ENCODE measurements around the gene CIB2. TPM values are rescaled to one million over a fixed set of nuclear protein-coding genes. Genes with fewer than 3 reads are reported as not detected.

The CIB2 gene
- total RNA-seq, 1 donor from 2014 or later, result 25.7 TPM

- no peak for DNase-seq (ENCODE audit: low spot score in 2 of 2)
- no peak for FAIRE-seq
These were observed 61.1 kb downstream of the CIB2 start for GRCh38 chr15:78070049-78070700.

GRCh38 chr15:78069462-78070029, 61.7 kb downstream of the CIB2 start:
- no peak for FAIRE-seq
- no peak for DNase-seq (ENCODE audit: low spot score in 2 of 2)

- FAIRE-seq, result no peak
- DNase-seq (ENCODE audit: low spot score in 2 of 2), result no peak
These were observed 62.2 kb downstream of the CIB2 start for GRCh38 chr15:78069052-78069414.

GRCh38 chr15:78067328-78068228, 63.7 kb downstream of the CIB2 start:
- FAIRE-seq (no peak), DNase-seq (ENCODE audit: low spot score in 2 of 2) (no peak)

- no peak for FAIRE-seq
- DNase-seq (ENCODE audit: low spot score in 2 of 2), result no peak
These were observed 65.0 kb downstream of the CIB2 start for GRCh38 chr15:78065973-78066946.

GRCh38 chr15:78065284-78065872, 65.9 kb downstream of the CIB2 start:
- no peak for FAIRE-seq
- DNase-seq (ENCODE audit: low spot score in 2 of 2), result no peak

- DNase-seq (ENCODE audit: low spot score in 2 of 2), result no peak
- no peak for FAIRE-seq
These were observed 66.7 kb downstream of the CIB2 start for GRCh38 chr15:78064544-78064943.

- FAIRE-seq, result no peak
These were observed 67.3 kb downstream of the CIB2 start for GRCh38 chr15:78063970-78064385.

GRCh38 chr15:78063217-78063616, 68.0 kb downstream of the CIB2 start:
- DNase-seq (ENCODE audit: low spot score in 2 of 2) (no peak), FAIRE-seq (no peak)

More at GRCh38 chr15:78063970-78064385, 67.3 kb downstream of the CIB2 start:
- DNase-seq (ENCODE audit: low spot score in 2 of 2), result no peak

- DNase-seq (ENCODE audit: low spot score in 2 of 2) (no peak), FAIRE-seq (no peak)
These were observed 69.2 kb downstream of the CIB2 start for GRCh38 chr15:78061963-78062427.

- DNase-seq (ENCODE audit: low spot score in 2 of 2), result no peak
- FAIRE-seq, result no peak
These were observed 71.0 kb downstream of the CIB2 start for GRCh38 chr15:78060232-78060631.

- no peak for FAIRE-seq
- no peak for DNase-seq (ENCODE audit: low spot score in 2 of 2)
These were observed 72.0 kb downstream of the CIB2 start for GRCh38 chr15:78059110-78059839.

- DNase-seq (ENCODE audit: low spot score in 2 of 2) (no peak), FAIRE-seq (no peak)
These were observed 72.8 kb downstream of the CIB2 start for GRCh38 chr15:78058401-78058935.

- no peak for DNase-seq (ENCODE audit: low spot score in 2 of 2)
- FAIRE-seq, result no peak
These were observed 73.4 kb downstream of the CIB2 start for GRCh38 chr15:78057803-78058202.

GRCh38 chr15:78056714-78057269, 74.5 kb downstream of the CIB2 start:
- DNase-seq (ENCODE audit: low spot score in 2 of 2) (no peak), FAIRE-seq (no peak)

- FAIRE-seq (no peak), DNase-seq (ENCODE audit: low spot score in 2 of 2) (no peak)
These were observed 75.1 kb downstream of the CIB2 start for GRCh38 chr15:78055919-78056713.

GRCh38 chr15:78054966-78055365, 76.3 kb downstream of the CIB2 start:
- FAIRE-seq (no peak), DNase-seq (ENCODE audit: low spot score in 2 of 2) (no peak)

Data from frontal cortex (tissue), 4 donors.